CD14-positive monocyte (primary cell): ENCODE results near the gene PLXNA1. TPM values are rescaled to one million over a fixed set of nuclear protein-coding genes. Genes with fewer than 3 reads are reported as not detected.
A peak's percentile ranks its signal among the peaks of the same experiment; 100 is the strongest.

Source experiments
- DNase-seq, 3 donors: peaks; one replicate each; pipeline ENCODE4 v3.0.0-alpha.2; 2011 to 2022
- H2AFZ ChIP-seq: 2 replicates; pipeline ENCODE4 v1.6.0; 2012; ENCODE audit warnings: mild to moderate bottlenecking, low read depth, low read length, inconsistent platforms; ENCODE audit not compliant: insufficient read depth, poor library complexity, severe bottlenecking
- H3K27ac ChIP-seq, 2 donors: 1 replicate in 1 of 2; 2 replicates in 1 of 2; pipeline ENCODE4 v1.5.1; 2012 to 2013; ENCODE audit warnings: low read length in 2 of 2, control low read depth in 1 of 2, inconsistent platforms in 1 of 2, low read depth in 1 of 2, mild to moderate bottlenecking in 1 of 2
- H3K27me3 ChIP-seq, 2 donors: one replicate each; pipeline versions ENCODE4 v1.6.0 to v1.6.1; 2011 to 2013; ENCODE audit warnings: low read length in 2 of 2; ENCODE audit not compliant: control insufficient read depth in 2 of 2, insufficient read depth in 2 of 2
- H3K36me3 ChIP-seq, 2 donors: replicated peaks in 1 of 2; 1 replicate in 1 of 2; 2 replicates in 1 of 2; pipeline versions ENCODE4 v1.5.1 to v1.6.1; 2012 to 2013; ENCODE audit warnings: low read length in 2 of 2, control low read depth in 1 of 2, inconsistent platforms in 1 of 2, mild to moderate bottlenecking in 1 of 2; ENCODE audit not compliant: insufficient read depth in 2 of 2, control insufficient read depth in 1 of 2
- H3K4me1 ChIP-seq, 2 donors: 1 replicate in 1 of 2; 2 replicates in 1 of 2; pipeline versions ENCODE4 v1.5.1 to v1.6.1; 2012 to 2013; ENCODE audit warnings: low read length in 2 of 2, control low read depth in 1 of 2, inconsistent platforms in 1 of 2, mild to moderate bottlenecking in 1 of 2, moderate library complexity in 1 of 2; ENCODE audit not compliant: insufficient read depth in 2 of 2, control insufficient read depth in 1 of 2
- H3K4me2 ChIP-seq: replicated peaks from 2 replicates; pipeline ENCODE3; 2012; ENCODE audit warnings: low read length, moderate library complexity, mild to moderate bottlenecking; ENCODE audit not compliant: poor library complexity, severe bottlenecking; ENCODE audit errors: extremely low read depth
- H3K4me3 ChIP-seq, 3 experiments: fragments of 200-600 bp in 1 of 3; sonication (generic) in 1 of 3; replicated peaks in 1 of 3; 1 replicate in 2 of 3; 2 replicates in 1 of 3; pipeline ENCODE4 v1.5.1; 2011 to 2013; ENCODE audit warnings: low read length in 3 of 3, mild to moderate bottlenecking in 3 of 3, control low read depth in 2 of 3, low read depth in 2 of 3, inconsistent platforms in 1 of 3, moderate library complexity in 1 of 3
- H3K79me2 ChIP-seq: 2 replicates; pipeline ENCODE4 v1.6.0; 2012; ENCODE audit warnings: mild to moderate bottlenecking, control low read depth, inconsistent platforms, low read length, moderate library complexity; ENCODE audit not compliant: insufficient read depth
- H3K9ac ChIP-seq: 2 replicates; pipeline ENCODE4 v1.6.0; 2017; ENCODE audit warnings: low read length, mild to moderate bottlenecking; ENCODE audit not compliant: insufficient read depth, poor library complexity, severe bottlenecking
- H3K9me3 ChIP-seq, 2 donors: replicated peaks in 1 of 2; 1 replicate in 1 of 2; 2 replicates in 1 of 2; pipeline versions ENCODE4 v1.5.1 to v1.6.1; 2012 to 2013; ENCODE audit warnings: low read length in 2 of 2, control low read depth in 1 of 2; ENCODE audit not compliant: control insufficient read depth in 1 of 2, insufficient read depth in 1 of 2
- H4K20me1 ChIP-seq: 2 replicates; pipeline ENCODE4 v1.6.0; 2012; ENCODE audit warnings: mild to moderate bottlenecking, low read length, control low read depth, moderate library complexity; ENCODE audit not compliant: insufficient read depth
- H3K27ac Mint-ChIP-seq, 7 donors: one replicate each; pipeline ENCODE4 v1.8.0; 2020; ENCODE audit warnings: mild to moderate bottlenecking in 7 of 7, mixed read lengths in 7 of 7, moderate library complexity in 6 of 7, inconsistent platforms in 2 of 7
- H3K27me3 Mint-ChIP-seq, 3 donors: one replicate each; pipeline ENCODE4 v1.8.0; 2021 to 2022; ENCODE audit warnings: low read depth in 3 of 3, mild to moderate bottlenecking in 3 of 3, mixed read lengths in 3 of 3, moderate library complexity in 3 of 3, inconsistent platforms in 1 of 3
- H3K36me3 Mint-ChIP-seq, 2 donors: one replicate each; pipeline ENCODE4 v1.8.0; 2020; ENCODE audit warnings: mixed read lengths in 2 of 2, inconsistent platforms in 1 of 2, mild to moderate bottlenecking in 1 of 2
- H3K4me1 Mint-ChIP-seq: one replicate; pipeline ENCODE4 v1.8.0; 2020; ENCODE audit warnings: mild to moderate bottlenecking, mixed read lengths
- H3K4me3 Mint-ChIP-seq, 2 donors: one replicate each; pipeline ENCODE4 v1.8.0; 2020; ENCODE audit warnings: mild to moderate bottlenecking in 2 of 2, mixed read lengths in 2 of 2, moderate library complexity in 1 of 2
- H3K9me3 Mint-ChIP-seq, 7 donors: one replicate each; pipeline ENCODE4 v1.8.0; 2020 to 2022; ENCODE audit warnings: mixed read lengths in 7 of 7, mild to moderate bottlenecking in 6 of 7, moderate library complexity in 6 of 7, inconsistent platforms in 2 of 7
- WGBS: methylation state at CpG from one replicate; pipeline ENCODE4 v1.1.5; 2013; ENCODE audit warnings: missing lambda C conversion rate; ENCODE audit not compliant: insufficient coverage; 5-methylcytosine and 5-hydroxymethylcytosine counted together
- intact Hi-C, 2 donors: fragments of 100-400 bp; cut with micrococcal nuclease; formaldehyde crosslinking; loops; one replicate each; pipeline versions ENCODE4 v1.15.0 to v1.15.1; 2023
- polyA plus RNA-seq, 3 donors: library from polyadenylated mRNA; depleted of rRNA in 1 of 3; unstranded in 2 of 3; stranded (reverse) in 1 of 3; fragments of 300-500 nt in 2 of 3; fragments of >200 nt in 1 of 3; fragmentation: Illumina TruSeq in 2 of 3; gene quantifications; 1 replicate in 2 of 3; 2 replicates in 1 of 3; pipeline ENCODE4 v1.2.3, GENCODE V29; 2012 to 2021
- TF ChIP-seq, protein P1 (sequence below): fragments of 200-600 bp; IDR thresholded peaks from one replicate; pipeline ENCODE4 v1.8.0; 2022; ENCODE audit warnings: antibody characterized with exemption, mild to moderate bottlenecking

Gene PLXNA1
- polyA plus RNA-seq, 3 donors: 2.7 TPM; not detected in 2

DNA sequence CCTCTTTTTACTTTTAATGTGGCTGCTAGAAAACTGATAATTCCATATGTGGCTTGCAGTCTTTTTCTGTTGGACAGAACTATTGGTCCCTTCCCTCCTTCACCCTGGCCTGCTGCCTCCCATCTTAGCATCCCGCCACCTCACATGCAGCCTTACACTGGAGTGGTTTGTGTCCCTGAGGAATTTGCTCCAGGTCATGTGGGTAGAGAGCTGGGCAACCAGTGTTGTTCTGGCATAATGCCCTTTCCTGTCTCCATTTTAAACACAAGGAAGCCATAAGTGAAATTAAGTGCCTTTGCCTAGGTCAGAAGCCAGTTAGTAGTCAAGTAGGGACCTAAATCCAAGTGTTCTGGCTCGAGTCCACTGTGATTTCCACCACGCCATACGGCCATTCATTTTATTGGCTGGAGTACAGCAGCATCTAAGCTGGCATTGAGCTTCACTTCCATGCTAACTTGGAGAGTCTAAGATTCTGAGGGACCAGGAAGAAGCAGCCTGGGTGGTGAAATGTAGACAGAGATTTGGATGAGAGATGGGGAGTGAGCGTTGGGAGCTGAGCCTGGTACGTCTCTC, 46.0 kb upstream of the PLXNA1 start:
- Mint-ChIP-seq H3K4me3 (peak overlapping the region in 1 of 2 donors; percentile 63), H3K36me3 (no peaks in the 10 kb centered on the region), H3K9me3 (peaks cover 0 to 5% (median 0%) of the 10 kb centered on the region in 7 donors), H3K27ac (no peak overlapping the region), H3K27me3 (peaks cover 45 to 91% (median 69%) of the 10 kb centered on the region in 3 donors), H3K4me1 (peaks cover 10% of the 10 kb centered on the region)
- 92% methylated on average over 5 of the region's 6 CpGs for WGBS
- Histone ChIP-seq H3K27ac (no peak overlapping the region), H3K9me3 (no peaks in the 10 kb centered on the region), H4K20me1 (no peaks in the 10 kb centered on the region), H3K79me2 (no peaks in the 10 kb centered on the region), H3K36me3 (no peaks in the 10 kb centered on the region), H3K4me2 (no peak overlapping the region), H3K4me3 (no peak overlapping the region), H3K9ac (no peak overlapping the region), H3K4me1 (peaks cover 7 to 10% of the 10 kb centered on the region in 2 donors), H3K27me3 (peaks cover 63 to 82% of the 10 kb centered on the region in 2 donors), H2AFZ (no peak overlapping the region)
- no peak for DNase-seq
- TF ChIP-seq, protein P1, sequence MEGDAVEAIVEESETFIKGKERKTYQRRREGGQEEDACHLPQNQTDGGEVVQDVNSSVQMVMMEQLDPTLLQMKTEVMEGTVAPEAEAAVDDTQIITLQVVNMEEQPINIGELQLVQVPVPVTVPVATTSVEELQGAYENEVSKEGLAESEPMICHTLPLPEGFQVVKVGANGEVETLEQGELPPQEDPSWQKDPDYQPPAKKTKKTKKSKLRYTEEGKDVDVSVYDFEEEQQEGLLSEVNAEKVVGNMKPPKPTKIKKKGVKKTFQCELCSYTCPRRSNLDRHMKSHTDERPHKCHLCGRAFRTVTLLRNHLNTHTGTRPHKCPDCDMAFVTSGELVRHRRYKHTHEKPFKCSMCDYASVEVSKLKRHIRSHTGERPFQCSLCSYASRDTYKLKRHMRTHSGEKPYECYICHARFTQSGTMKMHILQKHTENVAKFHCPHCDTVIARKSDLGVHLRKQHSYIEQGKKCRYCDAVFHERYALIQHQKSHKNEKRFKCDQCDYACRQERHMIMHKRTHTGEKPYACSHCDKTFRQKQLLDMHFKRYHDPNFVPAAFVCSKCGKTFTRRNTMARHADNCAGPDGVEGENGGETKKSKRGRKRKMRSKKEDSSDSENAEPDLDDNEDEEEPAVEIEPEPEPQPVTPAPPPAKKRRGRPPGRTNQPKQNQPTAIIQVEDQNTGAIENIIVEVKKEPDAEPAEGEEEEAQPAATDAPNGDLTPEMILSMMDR: no peak
- intact Hi-C loops: no loop called here

DNA sequence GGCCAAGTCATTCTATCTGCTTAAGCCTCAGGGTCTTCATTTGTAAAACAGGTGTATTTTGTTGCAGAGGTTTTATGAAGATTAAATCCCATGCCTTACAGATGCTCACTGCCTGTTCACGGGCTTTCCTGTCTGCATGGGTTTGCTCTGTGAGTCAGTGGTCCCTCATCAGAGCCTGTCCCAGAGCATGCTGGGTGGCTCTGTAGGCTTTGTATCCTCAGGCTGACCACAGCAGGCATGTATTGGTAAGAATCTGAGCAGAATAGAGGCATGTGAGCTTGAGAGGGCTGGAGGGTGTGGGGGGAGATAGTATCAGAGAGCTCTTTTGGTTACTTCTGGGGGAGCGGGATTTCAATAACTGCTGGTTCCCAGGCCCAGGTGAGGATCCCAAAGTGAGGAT, 45.4 kb upstream of the PLXNA1 start:
- 100% methylated on average over 2 of the region's 2 CpGs for WGBS
- H3K9me3 ChIP-seq: no peaks in the 10 kb centered on the region
- H3K27me3 ChIP-seq: peaks cover 60 to 76% of the 10 kb centered on the region in 2 donors
- H3K79me2 ChIP-seq: no peaks in the 10 kb centered on the region
- peak overlapping the region in 1 of 7 donors; percentile 66 for H3K27ac Mint-ChIP-seq
- peak overlapping the region in 1 of 2 donors; percentile 39 for H3K4me3 Mint-ChIP-seq
- H3K4me3 ChIP-seq: no peak overlapping the region
- TF ChIP-seq, protein P1: no peak
- peaks cover 0 to 3% (median 0%) of the 10 kb centered on the region in 7 donors for H3K9me3 Mint-ChIP-seq
- no peak overlapping the region for H2AFZ ChIP-seq
- H3K27ac ChIP-seq: no peak overlapping the region
- peaks cover 7 to 10% of the 10 kb centered on the region in 2 donors for H3K4me1 ChIP-seq
- DNase-seq: no peak
- peaks cover 10% of the 10 kb centered on the region for H3K4me1 Mint-ChIP-seq
- H3K36me3 ChIP-seq: no peaks in the 10 kb centered on the region
- no peak overlapping the region for H3K9ac ChIP-seq
- peaks cover 43 to 90% (median 66%) of the 10 kb centered on the region in 3 donors for H3K27me3 Mint-ChIP-seq
- H3K4me2 ChIP-seq: no peak overlapping the region
- H3K36me3 Mint-ChIP-seq: no peaks in the 10 kb centered on the region
- H4K20me1 ChIP-seq: no peaks in the 10 kb centered on the region
- intact Hi-C loops: no loop called here
